ACHN (cell line): Measurements from ENCODE around the gene PARP4.
"Not testable (repeated sequence)": the region's sequence is repeated elsewhere in the genome, so short reads cannot be mapped to it uniquely, and the experiment has no call there.

ENCODE experiments used
- DNase-seq: peaks from one replicate; pipeline ENCODE4 v3.0.0-alpha.2; 2015
- in situ Hi-C: cut with HindIII; loops from 2 replicates; pipeline ENCODE4 v1.10.0; 2017; ENCODE audit warnings: low sequenced_read_pairs, low pct_ligation_motif_present, low pct_unique_long_range_greater_than_20kb

PARP4 gene

GRCh38 chr13:24463078-24463477 is 49.5 kb downstream of the PARP4 start:
- in situ Hi-C loops: no loop called here
- no peak for DNase-seq

GRCh38 chr13:24460256-24460655 is 52.3 kb downstream of the PARP4 start:
- in situ Hi-C loops: no loop called here
- DNase-seq: no peak

GRCh38 chr13:24459726-24460125 is 52.9 kb downstream of the PARP4 start:
- in situ Hi-C loops: no loop called here
- no peak for DNase-seq

- in situ Hi-C loops: no loop called here
- no peak for DNase-seq
Measured at GRCh38 chr13:24459234-24459633, 53.3 kb downstream of the PARP4 start.

- in situ Hi-C loops: no loop called here
- DNase-seq: no peak
Measured at GRCh38 chr13:24458736-24459135, 53.8 kb downstream of the PARP4 start.

GRCh38 chr13:24456396-24456795 is 56.2 kb downstream of the PARP4 start:
- in situ Hi-C loops: no loop called here
- no peak for DNase-seq

- DNase-seq: no peak
- in situ Hi-C loops: no loop called here
Measured at GRCh38 chr13:24454056-24454455, 58.5 kb downstream of the PARP4 start.

GRCh38 chr13:24452044-24452443 is 60.5 kb downstream of the PARP4 start:
- in situ Hi-C loops: no loop called here
- no peak for DNase-seq

GRCh38 chr13:24450530-24450929 is 62.0 kb downstream of the PARP4 start:
- in situ Hi-C loops: no loop called here
- no peak for DNase-seq

GRCh38 chr13:24444851-24445250 is 67.7 kb downstream of the PARP4 start:
- in situ Hi-C loops, DNase-seq: not testable (repeated sequence)

GRCh38 chr13:24443366-24443765 is 69.2 kb downstream of the PARP4 start:
- in situ Hi-C loops: no loop called here
- DNase-seq: no peak

GRCh38 chr13:24426045-24426444 is 86.5 kb downstream of the PARP4 start:
- DNase-seq, in situ Hi-C loops: not testable (repeated sequence)

GRCh38 chr13:24419668-24420067 is 92.9 kb downstream of the PARP4 start:
- in situ Hi-C loops, DNase-seq: not testable (repeated sequence)

- in situ Hi-C loops: no loop called here
- no peak for DNase-seq
Measured at GRCh38 chr13:24407844-24408243, 104.7 kb downstream of the PARP4 start.

GRCh38 chr13:24406524-24406923 is 106.1 kb downstream of the PARP4 start:
- no peak for DNase-seq
- in situ Hi-C loops: no loop called here

GRCh38 chr13:24396821-24397220 is 115.8 kb downstream of the PARP4 start:
- in situ Hi-C loops: no loop called here
- no peak for DNase-seq

- in situ Hi-C loops: no loop called here
- no peak for DNase-seq
Measured at GRCh38 chr13:24392972-24393371, 119.6 kb downstream of the PARP4 start.

GRCh38 chr13:24391771-24392683 is 120.6 kb downstream of the PARP4 start:
- in situ Hi-C loops, DNase-seq: not testable (repeated sequence)

- in situ Hi-C loops, DNase-seq: not testable (repeated sequence)
Measured at GRCh38 chr13:24390795-24391194, 121.8 kb downstream of the PARP4 start.

GRCh38 chr13:24389506-24389905 is 123.1 kb downstream of the PARP4 start:
- in situ Hi-C loops: no loop called here
- no peak for DNase-seq
